Amygdala (tissue), 56 donors: ENCODE results near the gene CPAMD8.
A peak's percentile ranks its signal among the peaks of the same experiment; 100 is the strongest.
"Not testable (repeated sequence)": the region's sequence is repeated elsewhere in the genome, so short reads cannot be mapped to it uniquely, and the experiment has no call there.

ENCODE experiments used
- DNase-seq, 56 donors: peaks; one replicate each; lab custom pipeline; 2025; lab: John Stamatoyannopoulos, UW

Gene CPAMD8

DNA sequence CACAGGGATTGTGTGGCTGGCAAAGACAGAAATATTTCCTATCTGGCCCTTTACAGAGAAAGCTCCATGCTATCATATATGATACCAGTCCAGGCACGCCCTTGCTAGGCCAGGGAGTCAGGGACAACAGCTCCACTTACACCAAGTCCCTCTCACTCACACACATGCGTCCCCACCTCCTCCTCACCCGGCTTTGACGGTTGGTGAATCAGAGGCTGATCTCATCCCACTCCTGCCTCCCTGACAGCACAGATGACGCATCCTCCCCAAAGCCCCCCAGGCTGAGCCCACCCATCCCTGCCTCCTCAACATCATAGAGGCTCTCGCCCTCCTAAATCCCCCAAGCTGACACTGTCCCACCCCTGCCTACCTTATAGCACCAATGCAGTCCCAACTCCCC, 75.1 kb downstream of the CPAMD8 start:
- DNase-seq = no peak

DNA sequence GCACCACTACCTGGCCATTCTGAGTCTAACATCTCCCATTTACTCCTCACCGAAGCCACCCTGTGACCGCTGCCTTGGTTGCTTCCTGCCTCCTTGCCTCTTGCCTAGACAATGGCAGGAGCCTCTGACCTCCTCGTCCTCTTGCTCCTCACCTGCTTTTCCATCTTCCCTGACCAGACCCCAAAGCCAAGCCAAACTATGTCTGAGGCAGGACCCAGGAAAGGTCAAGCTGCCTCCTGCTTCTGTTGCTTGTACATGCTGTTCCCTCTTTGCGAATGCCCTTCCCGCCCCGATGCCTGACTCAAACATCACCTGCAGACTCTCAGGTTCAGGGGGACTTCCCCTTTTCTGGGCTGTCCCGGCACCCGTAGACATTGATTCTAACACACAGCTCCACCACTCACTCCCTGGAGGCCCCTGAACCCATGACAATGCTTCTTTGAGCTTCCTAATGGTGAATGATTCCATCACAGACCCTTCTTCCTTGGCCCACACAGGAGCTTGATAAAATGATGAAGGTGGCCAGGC, 77.0 kb downstream of the CPAMD8 start:
- no peak for DNase-seq

DNA sequence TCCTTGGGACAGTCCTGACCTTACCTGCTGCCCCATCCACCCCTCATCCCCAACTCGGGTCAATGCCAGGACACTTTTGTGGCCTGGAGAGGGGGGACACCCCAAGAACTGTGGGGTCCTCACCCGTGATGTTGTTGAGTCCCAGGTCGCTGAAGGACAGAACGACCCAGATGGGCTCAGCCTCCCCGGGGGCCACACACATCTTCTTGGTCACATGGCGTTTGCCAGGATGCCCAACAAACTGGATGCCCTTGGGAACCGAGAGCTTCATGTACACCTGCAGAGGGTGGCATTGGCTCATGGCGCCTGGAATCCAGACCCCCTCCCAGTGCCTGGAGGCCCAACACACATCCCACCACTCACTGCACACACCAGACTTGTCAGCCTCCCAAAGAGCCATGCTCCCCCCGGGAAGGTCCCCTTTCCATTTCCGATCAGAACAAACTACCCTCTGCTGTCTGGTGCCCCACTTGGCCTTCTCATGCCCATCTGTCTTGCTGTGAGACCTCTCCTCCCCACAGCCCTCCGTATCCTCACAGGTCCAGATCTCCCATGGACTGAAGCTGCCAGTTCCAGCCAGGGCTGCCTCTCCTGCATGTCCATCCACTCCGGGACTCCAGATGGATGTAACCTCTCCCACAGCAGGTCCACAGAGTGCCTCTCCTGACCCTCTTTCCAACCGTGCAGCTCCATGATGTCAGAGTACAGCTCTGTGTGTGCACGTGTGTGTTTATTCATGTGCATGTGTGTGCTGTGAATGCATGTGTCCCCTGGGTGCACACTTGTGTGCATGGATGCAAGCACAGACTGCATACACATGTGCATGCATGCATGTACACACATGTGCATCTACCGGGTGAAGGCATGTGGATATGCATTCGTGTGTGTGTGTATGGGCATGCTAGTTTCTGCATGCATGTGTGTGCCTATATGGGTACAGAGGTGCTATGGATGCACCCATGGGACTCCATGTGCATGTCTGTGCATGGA, 79.4 kb downstream of the CPAMD8 start:
- no peak for DNase-seq

DNA sequence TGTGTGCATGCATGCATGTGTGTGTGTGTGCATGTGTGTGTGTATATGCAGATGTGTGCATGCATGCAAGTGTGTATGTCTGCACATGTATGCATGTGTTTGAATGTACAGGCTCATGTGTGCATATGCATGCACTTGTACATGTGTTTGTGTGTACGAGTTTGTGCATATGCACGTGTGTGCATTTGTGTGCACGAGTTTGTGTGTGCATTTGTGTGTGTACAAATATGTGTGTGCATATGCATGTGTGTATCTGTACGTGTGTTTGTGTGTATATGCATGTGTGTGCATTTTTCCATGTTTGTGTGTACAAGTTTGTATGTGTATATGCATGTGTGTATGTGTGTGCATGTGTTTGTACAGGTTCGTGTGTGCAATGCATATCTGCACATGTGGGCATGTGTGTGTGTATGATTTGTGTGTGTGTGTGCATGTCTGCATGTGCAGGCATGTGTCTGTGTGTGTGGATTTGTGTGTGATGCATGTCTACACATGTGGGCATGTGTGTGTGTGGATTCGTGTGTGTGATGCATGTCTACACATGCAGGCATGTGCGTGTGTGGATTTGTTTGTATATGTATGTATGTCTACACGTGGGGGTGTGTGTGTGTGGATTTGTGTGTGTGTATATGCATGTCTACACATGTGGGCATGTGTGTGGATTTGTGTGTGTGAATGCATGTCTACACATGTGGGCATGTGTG, 80.7 kb downstream of the CPAMD8 start:
- no peak for DNase-seq

DNA sequence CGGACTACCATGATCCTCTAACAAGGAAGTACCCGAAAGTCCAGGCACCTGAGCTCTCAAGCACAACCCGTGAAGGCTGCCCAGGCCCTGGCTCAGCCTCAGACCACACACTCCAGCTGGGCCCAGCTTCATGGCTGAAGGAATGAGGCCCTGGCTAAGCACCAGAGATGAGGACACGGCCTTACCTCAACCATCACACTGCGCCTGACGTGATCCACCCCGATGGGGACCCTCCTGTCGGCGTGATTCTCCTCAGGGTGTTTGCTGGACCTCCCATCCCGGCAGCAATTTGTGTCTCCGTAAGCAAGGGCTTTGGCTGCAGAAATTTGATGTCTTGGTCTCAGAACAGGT, 81.3 kb downstream of the CPAMD8 start:
- no peak for DNase-seq

DNA sequence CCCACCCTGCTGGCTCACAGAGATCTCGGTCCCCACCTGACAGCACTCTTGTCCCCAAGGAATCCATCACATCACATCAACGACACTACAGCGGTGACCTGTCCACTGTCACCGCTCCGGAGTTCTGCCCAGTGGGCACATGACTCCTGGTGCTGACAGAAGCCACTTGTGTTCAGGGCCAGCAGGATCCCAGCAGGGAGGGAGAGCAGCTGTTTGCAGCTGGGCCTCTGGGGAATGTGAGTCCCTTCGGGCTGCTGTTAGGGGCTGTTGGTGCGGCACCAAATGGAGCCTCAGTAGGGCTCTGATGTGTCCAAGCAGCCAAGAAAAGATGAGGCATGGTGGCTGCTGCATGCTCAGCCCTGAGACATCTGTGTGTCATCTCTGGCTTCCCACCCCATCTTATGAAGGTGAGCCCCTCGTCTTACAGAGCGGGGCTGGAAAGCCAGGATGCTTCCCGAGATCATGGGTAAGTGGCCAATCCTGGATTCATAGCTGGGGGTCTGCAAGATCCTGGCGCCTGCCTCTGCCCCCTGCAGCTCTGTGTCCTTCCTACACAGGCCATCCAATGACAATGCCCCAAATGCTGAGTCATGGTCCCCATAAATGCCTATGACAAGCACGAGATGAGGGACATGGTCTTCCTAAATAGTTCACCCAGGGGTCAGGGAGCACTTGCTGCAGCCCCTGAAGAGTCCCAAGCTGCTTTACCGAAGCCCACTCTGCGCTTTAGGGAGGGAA, 81.8 kb downstream of the CPAMD8 start:
- DNase-seq = peak in 18 of 56 donors; percentile 1 to 70 (median 16)

DNA sequence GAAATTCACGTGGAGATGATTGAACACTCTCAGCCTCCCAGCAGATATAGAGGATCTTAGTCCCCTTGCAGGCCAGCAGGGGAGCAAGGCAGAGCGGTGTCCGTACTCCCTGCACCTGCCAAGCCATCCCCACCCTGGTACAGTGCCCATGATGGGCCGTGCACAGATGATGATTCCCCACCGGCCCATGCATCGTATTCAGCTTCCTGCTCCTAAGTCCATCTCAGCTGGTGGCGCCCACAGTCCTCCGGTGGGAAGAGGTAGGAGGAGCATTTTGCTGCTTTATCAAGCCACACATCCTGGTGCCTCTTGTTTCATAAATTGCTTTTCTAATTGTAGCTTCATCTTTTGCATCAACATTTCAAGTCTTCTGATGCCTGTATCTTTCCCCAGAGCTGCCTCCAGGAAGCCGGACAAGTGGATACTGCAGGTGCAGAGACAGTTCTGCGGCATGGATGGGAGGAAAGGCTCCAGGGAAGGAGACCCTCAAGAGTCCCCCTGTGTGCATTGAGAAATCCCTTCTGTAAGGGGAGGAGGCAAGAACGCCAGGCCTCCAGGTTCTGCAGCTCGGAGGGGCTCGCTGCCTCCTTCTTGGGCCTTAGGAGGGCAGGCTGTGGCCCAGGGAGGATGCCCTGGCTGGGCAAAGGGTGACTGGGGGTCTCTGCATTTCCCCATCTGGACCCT, 82.5 kb downstream of the CPAMD8 start:
- DNase-seq = peak in 2 of 56 donors; percentile 7

DNA sequence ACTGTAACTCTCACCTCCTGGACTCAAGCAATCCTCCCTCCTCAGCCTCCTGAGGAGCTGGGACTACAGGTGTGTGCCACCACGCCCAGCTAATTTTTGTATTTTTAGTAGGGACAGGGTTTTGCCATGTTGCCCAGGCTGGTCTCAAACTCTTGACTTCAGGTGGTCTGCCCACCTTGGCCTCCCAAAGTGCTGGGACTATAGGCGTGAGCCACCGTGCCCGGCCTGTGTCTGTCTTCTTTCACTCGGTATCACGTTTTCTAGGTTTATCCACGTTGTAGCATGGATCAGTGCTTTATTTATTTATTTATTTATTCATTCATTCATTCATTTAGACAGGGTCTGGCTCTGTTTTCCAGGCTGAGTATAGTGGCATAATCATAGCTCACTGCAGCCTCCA, 83.5 kb downstream of the CPAMD8 start:
- DNase-seq = not testable (repeated sequence)

DNA sequence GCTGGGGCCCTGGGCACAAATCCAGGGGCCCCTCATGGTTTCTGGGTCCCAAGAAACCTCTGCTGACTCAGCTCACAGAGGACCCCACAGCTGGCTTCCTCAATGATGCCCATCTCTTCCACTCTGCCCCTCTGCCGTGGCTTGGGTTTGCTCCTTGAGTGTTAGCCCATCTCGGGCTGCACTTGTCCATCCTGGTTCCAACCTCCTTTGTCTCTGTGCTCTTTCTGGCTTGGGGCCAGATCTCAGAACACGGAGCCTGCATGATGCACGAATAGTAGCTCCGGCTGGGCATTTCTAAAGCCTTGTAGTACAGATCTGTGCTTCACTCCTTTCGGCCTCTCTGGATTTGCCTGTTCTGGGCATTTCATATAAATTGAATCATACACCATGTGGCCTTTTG, 84.0 kb downstream of the CPAMD8 start:
- DNase-seq = no peak

DNA sequence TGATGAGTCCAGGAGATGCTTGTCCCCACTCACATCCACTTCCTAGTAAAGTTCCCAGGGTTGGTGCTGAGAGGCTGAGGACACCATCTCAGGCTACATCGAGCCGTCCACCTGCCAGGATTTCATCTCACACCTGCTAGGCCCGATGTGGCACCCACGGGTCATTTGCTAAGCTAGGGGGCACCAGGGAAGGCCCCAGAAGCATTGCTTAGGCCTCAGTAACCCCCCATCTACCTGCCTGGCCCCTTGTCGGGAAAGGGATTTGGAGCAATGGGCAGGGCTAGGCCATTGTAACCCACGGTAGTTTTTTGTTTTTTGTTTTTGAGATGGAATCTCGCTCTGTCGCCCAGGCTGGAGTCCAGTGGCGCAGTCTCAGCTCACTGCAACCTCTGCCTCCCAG, 86.0 kb downstream of the CPAMD8 start:
- no peak for DNase-seq

DNA sequence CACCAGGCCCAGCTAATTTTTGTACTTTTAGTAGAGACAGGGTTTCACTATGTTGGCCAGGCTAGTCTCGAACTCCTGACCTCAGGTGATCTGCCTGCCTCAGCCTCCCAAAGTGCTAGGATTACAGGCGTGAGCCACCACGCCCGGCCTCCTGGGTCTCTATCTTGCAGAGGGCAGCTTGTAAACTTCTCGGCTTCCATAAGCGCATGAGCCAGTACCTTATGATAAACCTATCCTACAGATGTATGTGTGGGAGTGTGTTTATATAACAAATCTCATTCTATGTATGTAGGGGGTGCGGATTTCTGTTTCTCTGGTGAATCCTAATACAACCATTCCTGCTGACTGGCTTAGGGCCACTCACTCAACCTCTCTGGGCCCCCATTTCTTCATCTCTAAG, 86.5 kb downstream of the CPAMD8 start:
- DNase-seq = not testable (repeated sequence)

DNA sequence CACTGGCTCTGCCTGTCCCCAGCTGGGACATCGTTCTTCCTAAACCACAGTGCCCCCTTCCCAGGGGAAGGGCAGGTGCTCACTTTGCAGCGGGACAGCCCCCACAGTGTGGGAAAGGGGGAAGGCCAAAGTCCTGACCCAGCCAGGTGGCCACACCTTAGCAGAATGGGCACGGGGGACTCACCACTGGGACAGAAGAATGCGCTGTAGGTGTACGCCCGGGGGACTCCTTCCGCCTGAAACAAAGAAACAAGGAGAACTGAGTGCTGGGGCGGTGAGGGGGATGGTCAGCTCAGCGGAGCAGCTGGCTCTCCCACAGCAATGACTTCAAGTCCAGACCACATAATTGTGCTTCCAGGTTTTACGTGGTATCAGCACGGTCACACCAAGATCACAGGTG, 88.4 kb downstream of the CPAMD8 start:
- DNase-seq = no peak

DNA sequence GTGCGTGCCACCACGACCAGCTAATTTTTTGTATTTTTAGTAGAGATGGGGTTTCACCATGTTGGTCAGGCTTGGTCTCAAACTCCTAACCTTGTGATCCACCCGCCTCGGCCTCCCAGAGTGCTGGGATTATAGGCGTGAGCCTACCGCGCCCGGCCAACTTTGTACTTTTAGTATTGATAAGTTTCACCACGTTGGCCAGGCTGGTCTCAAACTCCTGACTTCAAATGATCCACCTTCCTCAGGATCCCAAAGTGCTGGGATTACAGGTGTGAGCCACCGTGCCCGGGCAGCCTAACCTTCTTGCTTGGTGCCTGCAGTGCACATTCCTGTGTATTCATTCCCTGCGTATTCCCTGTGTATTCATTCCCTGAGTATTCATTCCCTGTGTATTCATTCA, 88.8 kb downstream of the CPAMD8 start:
- DNase-seq = not testable (repeated sequence)

DNA sequence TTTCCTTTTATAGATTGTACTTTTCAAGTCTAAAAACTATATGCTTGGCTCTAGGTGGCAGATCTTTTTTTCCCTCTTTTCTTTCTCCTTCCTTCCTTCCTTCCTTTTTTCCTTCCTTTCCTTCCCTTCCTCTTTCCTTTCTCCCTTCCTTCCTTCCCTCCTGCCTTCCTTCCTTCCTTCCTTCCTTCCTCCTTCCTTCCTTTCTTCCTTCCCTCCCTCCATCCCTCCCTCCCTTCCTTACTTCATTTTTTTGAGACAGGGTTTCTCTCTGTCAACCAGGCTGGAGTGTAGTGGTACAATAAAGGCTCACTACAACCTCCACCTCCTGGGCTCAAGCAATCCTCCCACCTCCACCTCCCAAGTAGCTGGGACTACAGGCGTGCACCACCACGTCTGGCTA, 89.7 kb downstream of the CPAMD8 start:
- no peak for DNase-seq

DNA sequence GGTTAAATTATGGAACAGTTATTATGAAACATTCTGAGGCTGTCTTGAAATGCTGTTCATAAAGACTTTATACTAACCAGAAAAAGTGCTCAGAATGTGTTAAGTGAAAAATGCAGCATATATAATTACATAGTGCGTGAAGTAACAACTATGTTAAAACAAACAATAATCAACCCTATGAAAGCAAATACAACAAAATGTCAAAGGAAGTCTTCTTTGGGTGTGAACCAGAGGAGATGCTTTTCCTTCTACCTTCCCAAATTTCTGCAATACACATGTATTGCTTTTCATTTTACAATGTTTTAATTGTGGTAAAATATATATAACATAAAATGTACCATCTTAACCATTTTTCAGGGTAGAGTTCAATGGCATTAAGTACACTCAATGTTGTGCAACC, 92.1 kb downstream of the CPAMD8 start:
- no peak for DNase-seq

DNA sequence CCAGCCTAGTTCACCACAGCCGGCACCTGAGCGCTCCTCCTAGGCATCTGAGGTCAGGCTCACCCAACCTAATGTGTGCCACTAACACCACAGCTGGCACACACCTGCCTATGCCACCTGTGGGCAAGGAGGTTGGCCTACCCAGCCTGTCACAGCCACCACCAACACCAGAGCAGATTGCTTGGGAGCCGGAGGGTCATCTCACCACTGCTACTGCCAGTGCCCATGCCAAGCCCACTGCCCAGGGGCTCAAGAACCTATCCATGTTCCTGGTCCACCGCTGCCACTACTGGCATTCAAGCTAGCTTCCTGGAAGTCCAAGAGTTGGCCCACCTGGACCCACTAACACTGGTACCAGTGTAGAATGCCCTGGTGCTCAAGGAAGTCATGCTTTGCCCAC, 95.3 kb downstream of the CPAMD8 start:
- no peak for DNase-seq

DNA sequence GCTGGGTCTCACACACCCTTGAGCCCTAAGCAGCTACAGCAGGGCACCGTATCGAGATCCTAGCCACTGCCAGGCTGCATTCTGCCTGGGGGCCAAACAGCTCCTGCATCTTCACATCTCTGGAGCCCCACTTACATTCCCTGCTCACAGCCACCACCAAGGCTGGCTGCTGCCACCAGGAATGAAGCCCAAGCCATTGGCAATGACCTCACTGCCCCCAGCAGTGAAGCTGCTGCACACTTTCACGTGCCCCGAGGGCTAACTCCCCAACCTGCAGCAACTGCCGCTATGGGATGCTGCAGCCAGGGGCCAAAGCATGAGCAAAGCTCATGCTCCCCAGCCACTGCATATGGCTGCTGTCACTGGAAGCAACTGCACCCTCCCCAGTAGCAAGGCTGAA, 95.9 kb downstream of the CPAMD8 start:
- no peak for DNase-seq

DNA sequence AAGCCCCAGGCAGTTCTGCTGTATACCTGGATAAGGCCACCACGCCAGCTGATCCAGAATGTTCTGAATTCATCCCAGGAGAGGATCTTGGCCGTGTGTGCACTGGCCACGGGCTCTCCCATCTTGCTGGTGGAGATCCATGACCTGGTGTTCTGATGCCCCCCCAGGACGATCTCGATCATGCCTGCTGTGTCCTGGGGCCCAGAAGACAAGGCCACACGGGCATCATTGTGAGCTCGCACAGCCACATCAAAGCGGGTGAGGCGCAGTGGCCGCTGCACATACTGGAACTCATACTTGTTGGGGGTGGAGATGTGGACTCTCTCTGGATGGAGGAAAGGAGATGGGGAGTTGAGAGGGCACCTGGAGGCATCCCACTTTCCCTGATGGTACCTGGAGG, 97.7 kb downstream of the CPAMD8 start:
- DNase-seq = no peak

DNA sequence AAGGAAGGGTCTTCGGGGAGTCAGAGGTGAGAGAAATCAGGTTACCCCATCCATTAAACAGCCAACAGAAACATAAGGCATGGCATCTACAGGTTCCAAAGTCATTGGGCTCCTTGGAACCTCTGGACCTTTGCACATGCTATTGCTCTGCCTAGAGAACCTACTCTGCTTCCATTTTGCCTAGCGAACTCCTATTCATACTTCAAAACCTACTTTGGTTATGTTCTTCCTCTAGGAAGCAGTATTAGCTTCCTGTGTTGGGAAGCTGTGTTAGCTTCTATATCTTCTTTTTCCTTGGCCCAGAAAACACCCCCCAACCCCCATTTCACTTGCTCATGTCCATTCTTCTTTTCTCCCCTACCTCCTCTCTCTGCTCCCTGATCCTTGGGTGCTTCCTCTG, 98.3 kb downstream of the CPAMD8 start:
- no peak for DNase-seq

DNA sequence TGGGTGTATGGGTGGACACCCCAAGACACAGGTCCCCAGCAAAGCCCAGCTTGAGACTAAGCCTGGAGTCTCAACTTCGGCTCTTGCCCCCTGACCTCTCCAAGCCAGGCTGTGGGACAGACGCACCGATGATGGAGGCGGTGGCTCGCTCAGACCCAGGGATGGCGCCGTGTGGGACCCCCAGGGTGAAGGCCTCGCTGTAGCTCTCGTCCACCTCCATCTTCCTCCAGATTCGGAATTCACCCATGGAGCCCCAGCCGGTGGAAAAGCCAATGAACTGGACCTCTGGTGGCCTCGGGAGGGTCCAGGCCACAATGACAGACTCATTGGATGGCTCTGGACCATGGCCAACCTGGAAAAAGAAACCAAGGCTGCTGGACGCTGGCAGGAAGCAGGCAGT, 98.7 kb downstream of the CPAMD8 start:
- no peak for DNase-seq
